H1 (cell line): ENCODE measurements around the gene MT1X. TPM values are rescaled to one million over a fixed set of nuclear protein-coding genes. Genes with fewer than 3 reads are reported as not detected.

Experiments used
- ATF3 ChIP-seq: IDR thresholded peaks from 2 replicates; pipeline ENCODE4 v1.6.1; 2011; ENCODE audit warnings: low read depth, mild to moderate bottlenecking, low read length; ENCODE audit not compliant: insufficient read depth
- SP2 ChIP-seq: IDR thresholded peaks from 2 replicates; pipeline ENCODE4 v1.6.1; 2012; ENCODE audit warnings: mild to moderate bottlenecking, low read length, inconsistent platforms
- polyA plus RNA-seq, 7 experiments: library from polyadenylated mRNA; depleted of rRNA in 3 of 7; stranded (reverse) in 5 of 7; unstranded in 2 of 7; fragments of >200 nt in 5 of 7; fragments of 200-250 nt in 2 of 7; gene quantifications; 1 replicate in 5 of 7; 2 replicates in 1 of 7; 4 replicates in 1 of 7; pipeline versions ENCODE4 v1.2.1 to v1.2.3, GENCODE V29; 2011 to 2013; ENCODE audit warnings: missing spikeins in 2 of 7, mixed read lengths in 2 of 7
- total RNA-seq: library from RNA; stranded (reverse); fragmentation: NEBNext Ultra II Directional; extraction: Animal tissue kit (Norgen Biotek cat#: 25700); gene quantifications from 2 replicates; pipeline ENCODE4 v1.2.1, GENCODE V29; 2021

Gene MT1X
- total and polyA plus RNA-seq, 2 of the 8 experiments (the other 6 are each of a cell fraction or from before 2014, with no cell fraction given): 52.4 to 1,060 TPM

DNA sequence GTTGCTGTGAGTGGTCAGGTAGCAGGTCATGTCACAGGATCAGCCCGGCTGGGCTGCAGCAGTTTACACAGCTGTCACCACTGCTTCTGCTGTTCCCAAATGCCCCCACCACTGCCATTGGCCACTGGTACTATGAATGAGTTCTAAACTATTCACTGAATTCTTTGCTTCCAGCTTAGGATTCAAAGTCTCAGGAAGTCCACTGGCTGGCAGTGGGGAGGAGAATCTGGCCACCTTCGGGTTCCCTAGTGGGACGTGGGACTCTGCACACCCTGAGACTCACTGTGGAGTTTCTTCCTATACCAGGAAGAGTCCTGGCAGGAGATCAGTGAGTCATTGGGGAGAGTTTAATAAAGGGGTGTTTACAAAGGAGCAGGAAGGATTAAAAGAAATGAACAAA lies 6.9 kb downstream of the MT1X start (continued):
- no peak for TF ChIP-seq ATF3
- TF ChIP-seq SP2: no peak
